Stimulated activated CD8-positive, alpha-beta memory T cell treated with anti-CD3 and anti-CD28 coated beads, Interleukin-7, amount 100 ng/mL, for 48 hours (primary cell): ENCODE measurements around the gene DGLUCY.
A peak's percentile ranks its signal among the peaks of the same experiment; 100 is the strongest.
"Not testable (repeated sequence)": the region's sequence is repeated elsewhere in the genome, so short reads cannot be mapped to it uniquely, and the experiment has no call there.

ENCODE experiments used
- DNase-seq, 2 donors: peaks; one replicate each; pipeline ENCODE4 v3.0.0-alpha.2; 2020; ENCODE audit warnings: low read depth in 1 of 2; ENCODE audit errors: extremely low read depth in 1 of 2

DGLUCY gene

DNA sequence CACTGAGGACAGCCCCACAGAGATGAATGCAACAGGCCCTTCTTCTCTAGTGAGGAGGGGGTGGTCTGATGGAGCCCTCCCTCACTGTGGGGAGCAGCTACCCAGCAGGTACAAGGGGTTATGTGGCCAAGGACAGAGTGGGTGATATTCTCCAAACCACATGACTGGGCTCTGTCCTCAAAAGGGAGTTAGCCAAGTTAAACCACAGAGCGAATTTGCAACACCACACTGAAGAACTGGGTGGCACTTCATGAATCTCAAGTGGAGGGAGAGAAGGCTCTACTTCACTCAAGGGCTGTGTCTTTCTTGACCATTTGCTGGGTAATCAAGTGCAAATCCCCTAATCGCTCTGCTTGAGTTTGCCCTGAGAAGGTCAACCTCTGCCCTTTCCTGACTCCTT, 118.2 kb downstream of the DGLUCY start:
- no peak for DNase-seq

DNA sequence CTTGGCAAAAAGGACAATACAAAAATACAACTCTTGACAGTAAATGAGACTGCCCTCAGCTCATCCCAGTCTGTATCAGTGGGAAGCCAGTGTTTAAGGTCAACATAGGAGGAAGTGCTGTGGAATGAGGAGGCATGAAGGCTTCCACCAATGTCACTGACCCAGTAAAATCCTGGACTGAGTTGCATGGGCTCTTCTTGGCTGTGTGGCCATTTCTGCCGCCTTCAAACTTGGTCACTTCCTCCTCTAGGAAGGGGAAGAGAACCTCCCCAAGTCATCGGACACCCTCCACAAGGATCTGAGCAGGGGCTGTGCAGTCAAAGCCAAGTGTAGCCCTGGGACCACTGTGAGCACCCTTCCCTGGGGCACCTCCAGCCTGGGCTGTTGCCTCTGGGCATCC, 118.7 kb downstream of the DGLUCY start:
- no peak for DNase-seq

DNA sequence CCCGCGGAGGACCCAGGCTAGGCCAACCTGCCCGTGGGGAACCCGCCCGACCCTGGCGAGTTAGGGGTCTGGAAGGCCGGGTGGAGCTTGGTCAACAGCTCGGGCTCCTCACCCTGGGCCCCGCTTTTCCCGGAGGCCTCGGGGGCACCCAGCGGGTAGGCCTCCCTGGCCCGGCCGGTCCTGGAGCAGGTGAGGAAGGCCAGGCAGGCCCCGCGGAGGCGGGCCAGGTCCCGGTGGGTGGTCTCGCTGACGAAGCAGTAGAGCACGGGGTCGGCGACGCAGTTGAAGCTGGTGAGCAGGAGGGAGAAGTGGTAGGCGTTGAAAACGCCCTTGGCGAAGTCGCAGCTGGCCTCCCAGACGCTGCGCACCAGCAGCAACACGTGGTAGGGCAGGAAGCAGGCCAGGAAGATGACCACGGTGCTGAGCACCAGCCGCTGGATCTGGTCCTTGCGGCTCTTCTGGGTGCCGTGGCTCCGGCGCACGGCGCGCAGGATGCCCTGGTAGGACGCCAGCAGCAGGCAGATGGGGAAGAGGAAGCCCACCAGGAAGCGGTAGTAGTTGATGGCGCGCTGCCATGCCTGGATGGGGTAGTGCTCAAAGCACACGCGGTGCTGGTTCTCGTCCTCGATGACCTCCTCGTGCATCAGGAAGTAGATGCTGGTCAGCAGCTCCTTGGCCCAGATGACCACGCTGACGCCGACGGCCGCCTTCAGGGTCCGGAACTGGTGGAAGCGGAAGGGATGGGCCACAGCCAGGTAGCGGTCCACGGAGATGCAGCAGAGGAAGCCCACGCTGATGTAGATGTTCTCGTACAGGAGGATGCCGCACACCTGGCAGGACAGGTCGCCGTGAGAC, 120.3 kb downstream of the DGLUCY start:
- no peak for DNase-seq

DNA sequence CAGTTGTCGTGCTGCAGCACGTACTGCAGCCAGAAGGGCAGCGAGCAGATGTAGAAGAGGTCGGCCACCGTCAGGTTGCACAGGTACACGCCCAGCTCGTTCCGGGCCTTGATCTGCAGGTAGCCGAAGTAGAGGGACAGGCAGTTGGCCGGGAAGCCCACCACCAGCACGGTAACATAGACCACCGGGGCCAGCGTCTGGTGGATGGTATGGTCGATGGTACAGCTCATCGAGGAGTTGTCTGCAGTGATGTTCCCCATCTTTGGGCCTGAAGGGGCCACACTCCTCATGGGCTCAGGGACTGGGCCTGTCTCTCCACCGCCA, 120.9 kb downstream of the DGLUCY start:
- no peak for DNase-seq

DNA sequence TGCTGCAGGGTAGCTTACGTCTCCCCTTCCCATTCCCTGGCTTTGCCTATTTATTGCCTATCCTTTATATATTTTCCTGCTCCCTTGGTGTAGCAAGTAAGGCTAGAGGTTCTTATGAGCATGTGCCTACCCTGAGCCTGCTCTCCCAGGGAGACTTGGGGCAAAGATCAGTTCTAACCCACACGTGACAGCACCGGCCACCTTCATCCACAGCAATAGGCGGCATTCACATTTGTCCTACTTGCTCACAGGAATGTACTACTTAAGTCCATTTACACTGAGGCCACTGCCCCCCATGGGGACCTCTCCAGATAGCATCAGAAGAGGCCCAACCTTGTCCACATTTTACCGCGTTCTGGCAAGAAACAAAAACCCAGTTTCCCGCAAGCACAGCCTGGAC, 122.0 kb downstream of the DGLUCY start:
- no peak for DNase-seq

DNA sequence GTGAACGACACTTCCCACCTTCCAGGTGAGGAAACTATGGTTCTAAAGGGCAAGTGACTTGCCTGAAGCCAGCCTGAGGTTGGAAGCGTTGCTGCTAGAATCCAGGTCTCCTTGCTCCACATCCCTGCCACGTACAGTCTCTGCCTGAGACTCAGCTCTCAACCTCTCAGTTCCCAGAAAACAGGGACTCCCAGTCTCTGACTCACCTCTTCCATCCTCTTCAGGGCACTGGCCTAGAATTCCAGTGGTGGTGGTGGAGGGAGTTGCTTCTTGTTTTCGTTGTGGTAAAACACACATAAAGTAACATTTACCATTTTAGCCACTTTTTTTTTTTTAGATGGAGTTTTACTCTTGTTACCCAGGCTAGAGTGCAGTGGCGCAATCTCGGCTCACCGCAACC, 123.3 kb downstream of the DGLUCY start:
- DNase-seq, result no peak

DNA sequence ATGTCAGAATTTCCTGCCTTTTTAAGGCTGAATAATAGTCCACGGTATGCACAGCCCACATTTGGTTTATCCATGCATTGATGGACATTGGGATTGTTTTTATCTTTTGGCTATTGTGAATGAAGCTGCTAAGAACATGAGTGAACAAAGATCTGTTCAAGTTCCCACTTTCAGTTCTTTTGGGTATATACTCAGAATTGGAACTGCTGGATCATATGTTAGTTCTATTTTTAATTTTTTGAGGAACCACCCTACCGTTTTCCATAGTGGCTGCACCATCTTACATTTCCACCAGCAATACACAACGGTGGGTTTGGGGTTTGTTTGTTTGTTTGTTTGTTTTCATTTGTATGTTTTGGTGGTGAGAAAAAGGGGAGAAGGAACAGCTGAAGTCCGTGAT, 124.2 kb downstream of the DGLUCY start:
- DNase-seq, result no peak

DNA sequence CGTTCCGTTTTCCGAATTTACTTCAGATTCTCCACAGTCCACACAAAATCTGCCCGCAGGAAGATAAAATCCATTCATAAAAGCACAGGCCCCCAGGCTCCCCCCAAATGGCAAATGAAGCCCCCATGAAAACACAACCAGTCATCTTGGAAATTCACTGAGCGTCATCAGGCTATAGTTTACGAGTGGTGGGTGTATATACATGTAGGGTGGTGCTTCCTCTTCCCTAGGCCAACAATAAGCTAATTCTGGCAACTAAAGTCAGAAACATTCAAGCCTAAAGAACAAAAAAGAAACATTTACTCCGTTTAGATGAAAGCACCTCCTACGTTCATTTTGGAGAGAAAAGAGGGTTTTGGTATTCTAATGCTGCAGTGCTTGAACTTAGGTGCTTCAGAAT, 124.8 kb downstream of the DGLUCY start:
- no peak for DNase-seq

DNA sequence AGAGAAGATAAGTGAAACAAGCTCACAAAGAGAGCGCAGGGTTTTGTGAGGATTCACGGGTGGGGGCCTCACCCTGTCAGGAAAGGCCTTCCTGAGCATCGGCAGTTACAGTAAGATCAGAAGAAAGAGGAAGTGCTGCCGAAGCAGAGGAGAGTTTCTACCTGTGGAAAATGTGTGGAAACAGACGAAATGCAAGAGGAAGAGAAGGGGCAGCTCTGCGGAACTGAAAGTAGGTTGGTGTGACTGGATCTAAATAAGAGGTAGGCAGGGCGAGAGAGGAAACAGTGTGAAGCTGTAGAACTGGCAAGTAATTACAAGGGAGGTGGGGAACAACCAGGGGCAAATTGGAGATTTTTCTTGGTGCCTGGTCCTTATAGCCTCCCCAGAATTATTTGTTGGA, 128.0 kb downstream of the DGLUCY start:
- no peak for DNase-seq

DNA sequence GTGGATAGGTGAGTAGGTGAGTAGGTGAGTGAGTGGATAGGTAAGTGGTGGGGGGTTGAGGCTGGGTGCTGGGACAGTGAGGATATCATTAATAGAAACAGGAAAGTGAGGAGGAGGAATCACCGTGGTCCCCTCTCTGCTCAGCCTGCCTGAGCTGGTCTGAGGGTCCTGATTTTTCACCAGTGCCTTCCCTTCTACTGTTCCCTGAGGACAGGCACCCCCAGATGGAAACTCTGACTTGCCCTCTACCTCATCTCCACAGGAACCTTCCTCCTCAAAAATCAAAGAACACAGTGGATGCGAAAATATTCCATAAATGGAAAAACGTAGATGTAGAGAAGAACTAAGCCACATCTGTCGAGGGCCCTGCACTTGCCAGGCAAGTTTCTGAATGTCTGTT, 128.8 kb downstream of the DGLUCY start:
- DNase-seq, result no peak

DNA sequence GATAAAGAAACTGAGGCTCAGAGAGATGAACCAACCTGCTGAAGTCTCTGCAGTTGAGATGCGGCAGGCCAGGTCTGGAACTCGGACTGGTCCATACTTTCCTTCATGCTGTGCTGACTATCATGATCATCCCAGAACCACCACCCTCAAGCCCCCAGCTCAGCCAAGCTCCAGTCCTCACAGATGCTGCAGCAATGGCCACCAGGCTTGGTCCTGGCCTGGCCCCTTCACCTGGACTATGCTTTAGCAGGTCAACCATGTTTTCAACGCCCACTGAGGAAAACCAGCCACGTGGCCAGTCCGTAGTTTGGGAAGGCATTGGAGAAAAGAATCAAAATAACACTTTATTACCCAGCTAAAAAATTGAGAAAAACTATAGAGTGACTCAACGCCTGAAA, 129.2 kb downstream of the DGLUCY start:
- no peak for DNase-seq

DNA sequence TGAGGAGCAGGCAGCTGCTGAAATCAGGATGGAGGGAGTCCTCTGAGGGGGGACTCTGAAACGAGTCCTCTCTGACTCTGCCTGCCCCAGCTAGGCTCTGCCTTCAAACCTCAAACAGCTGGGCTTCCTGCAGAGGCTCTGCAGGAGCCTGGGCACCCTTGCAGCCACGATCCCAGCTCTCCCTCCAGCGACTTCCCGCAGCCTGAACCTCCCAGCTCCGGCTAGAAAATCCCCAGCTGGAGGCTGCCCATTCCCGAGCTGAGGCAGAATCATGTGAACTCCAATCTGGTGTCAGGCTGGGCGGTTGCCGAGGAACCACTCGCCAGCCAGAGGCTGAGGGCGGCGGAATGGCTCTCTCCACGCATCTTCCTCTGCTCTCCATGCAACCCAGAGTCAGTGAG, 130.6 kb downstream of the DGLUCY start, which contains the start of gene GPR68:
TSS of gene GPR68 (minus strand) at position 204 of the 401 bp plus-strand sequence. CDS start 9,654 bp downstream, outside the sequence.
- no peak for DNase-seq

DNA sequence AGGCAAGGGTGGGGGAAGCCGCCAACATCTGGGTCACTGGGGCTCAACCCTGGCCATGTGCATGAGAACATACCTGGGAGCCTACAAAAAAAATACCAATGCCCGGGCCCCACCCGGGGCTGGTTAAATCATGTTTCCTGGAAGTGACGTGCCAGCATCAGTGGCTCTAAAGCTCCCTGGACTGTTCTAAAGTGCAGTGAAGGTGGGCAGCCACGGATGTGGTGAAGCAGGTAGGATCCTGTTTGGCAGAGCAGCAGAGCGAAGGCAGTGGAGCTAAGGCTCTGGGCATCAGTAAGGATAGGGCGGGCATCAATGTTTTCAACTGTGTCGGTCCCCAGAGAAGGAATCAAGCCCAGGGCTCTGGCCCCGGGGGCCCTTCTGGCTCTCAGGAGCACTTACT, 131.2 kb downstream of the DGLUCY start:
- peak in 1 of 2 donors; percentile 69 for DNase-seq

DNA sequence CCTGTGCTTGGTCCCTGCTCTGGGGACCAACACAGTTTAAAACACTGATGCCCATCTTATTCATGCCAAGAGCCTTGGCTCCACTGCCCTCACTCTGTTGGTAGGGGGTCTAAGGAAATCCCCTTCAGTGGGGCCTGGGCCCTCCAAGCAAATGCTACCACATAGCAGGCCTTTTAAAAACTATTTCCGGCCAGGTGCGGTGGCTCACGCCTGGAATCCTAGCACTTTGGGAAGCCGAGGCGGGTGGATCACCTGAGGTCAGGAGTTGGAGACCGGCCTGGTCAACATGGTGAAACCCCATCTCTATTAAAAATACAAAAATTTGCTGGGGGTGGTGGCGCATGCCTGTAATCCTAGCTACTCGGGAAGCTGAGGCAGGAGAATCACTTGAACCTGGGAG, 131.7 kb downstream of the DGLUCY start:
- DNase-seq, result not testable (repeated sequence)

DNA sequence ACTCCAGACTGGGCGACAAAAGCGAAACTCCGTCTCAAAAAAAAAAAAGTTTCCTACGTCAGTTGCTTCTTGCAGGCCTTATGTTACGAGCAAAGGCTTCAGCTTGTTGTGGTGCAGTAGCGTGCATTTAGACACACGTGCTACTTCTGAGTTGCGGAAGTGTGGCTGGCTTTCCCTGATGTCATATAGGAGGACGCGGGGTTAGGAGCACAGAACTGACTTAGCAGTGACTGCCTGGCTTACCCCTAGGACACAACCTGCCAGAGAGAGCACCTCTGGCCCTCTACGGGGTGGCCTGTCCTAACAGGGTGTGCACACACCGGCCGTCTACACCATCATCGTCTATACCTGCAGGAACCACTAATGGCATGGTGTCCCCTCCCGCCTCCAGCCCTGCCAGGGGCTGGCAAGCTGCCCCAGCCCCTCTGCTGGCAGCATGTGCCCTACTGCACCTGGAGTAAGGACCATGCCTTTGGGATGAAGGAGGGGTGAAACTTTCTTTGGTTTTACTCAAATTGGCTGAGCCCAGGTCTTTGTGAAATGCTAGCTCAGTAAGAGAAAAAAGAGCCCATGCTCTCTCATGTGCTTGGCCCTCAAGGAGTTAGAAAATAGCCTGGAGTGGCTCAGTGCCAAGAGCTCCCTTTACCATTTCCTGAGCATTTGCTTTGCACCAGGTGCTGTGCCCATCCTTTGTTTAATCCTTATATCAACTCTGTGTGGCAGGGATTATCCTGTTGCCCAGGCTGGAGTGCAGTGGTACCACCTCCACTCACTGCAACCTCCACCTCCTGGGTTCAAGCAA, 132.4 kb downstream of the DGLUCY start:
- DNase-seq, result peak in 1 of 2 donors; percentile 72

DNA sequence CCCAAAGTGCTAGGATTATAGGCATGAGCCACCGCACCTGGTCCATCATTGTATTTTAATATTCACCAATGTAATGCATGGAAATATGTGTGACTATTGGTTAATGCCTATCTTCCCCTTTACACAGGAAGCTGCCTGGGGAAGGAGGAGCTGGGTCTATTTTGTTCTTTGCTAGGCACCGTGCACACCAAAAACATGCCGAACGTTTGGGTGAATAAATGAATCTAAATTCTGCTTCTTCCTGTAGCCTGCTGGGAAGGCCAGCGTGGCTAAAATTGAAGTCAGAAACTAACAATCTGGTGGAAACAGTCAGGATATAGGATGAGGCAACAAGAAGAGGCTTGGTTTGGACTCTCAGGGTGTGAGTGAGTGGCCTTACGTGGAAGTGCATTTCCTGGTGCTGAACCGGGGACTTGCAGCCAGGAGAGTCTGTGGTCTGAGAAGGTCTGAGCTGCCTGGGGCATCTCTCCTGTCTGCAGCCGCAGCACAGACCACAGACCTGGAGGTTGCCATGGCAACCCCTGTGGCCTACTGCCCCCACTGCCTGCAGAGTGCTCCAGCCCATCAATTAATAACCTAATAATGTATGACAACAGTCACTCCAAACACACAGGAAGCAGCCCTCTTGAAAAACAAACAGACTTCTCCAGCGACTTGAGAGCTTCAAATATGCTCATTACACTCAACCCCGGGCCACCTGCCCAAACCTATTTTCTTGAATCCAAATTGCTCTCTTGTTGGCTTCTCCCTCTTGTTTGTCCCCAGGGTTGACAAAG, 136.2 kb downstream of the DGLUCY start:
- DNase-seq, result no peak

DNA sequence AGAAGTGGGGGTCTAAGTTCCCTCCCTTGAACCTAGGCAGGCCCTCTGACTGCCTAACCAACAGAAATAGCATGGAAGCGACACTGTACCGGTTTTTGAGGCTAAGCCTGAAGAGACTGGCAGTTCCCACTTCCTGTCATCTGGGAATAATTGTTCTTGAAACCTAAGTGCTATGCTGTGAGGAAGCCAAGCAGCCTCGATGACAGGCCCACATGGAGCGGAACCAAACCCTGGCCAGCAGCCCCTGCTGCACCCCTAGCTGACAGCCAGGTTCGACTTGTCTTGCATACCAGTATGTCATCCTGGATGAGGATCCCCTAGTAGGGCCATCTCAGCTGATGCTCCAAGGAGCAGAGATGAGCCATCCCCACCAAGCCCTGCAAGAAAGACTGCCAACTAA, 137.0 kb downstream of the DGLUCY start:
- DNase-seq, result no peak

DNA sequence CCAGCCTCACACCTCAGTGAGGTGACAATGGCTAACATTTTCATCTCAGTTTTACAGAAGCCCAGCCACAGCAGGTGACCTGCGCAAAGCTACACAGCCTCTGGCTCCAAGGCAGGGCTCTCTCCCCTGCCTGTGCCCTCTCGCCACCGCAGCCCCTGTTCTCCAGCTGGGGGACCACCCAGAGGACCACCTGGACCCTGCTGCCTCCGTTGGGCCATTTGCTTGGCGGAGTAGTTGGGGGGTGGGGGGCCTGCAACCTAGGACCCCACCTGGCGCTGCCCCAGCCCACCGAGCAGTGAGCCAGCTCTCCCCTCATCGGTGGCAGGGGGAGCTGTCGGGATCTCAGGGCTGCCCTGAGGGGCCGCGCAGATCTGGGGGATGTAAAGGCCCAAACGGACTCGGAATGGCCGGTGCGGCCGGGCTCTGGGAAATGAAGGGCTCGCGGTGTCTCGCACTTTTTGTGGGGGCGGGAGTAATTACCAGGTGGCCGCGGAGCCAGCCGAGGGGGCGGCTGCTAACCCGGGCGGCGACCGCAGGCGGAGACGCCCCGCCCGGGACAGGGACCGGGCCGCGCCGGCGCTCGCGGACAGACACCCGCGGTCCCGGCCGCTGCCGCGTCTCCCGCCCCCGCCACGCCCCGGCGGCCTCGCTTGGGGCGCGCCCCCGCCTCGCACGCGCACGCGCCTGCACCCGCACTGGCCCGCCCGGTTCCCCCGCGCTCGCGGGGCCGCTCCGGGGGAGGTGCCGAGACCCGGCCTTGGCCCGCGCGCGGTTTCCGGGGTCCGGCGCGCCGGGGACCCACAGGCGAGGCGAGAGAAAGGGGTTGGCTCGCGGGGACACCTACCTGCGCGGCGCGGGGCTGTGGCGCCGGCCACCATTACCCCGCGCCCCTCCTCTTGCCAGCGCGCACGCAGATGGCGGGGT, 139.3 kb downstream of the DGLUCY start:
- no peak for DNase-seq

DNA sequence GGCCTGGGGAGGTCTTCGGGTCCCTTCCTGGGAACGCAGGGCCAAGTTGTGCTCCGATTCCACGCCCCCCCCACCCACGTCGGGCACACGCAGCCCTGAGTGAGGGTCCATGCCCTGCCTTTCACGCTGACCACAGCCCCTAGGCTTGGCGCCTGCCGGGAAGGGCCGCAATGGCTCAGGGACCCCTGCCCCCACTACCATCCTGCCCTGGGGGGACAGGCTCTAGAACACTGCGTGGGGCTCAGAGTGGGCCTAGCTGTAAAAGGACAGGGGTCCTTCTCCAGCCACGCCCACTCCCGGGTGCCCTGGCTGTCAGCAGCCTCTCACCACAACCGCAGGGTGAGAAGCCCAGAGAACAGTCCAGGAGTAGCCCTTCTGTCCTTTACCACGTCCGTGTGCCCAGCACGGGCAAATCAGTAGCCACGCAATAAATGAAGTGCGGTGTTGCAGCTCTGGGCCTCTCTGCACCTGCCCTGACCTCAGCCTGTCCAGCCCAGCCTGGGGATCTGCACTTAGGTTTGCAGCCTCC, 140.0 kb downstream of the DGLUCY start:
- DNase-seq, result no peak

DNA sequence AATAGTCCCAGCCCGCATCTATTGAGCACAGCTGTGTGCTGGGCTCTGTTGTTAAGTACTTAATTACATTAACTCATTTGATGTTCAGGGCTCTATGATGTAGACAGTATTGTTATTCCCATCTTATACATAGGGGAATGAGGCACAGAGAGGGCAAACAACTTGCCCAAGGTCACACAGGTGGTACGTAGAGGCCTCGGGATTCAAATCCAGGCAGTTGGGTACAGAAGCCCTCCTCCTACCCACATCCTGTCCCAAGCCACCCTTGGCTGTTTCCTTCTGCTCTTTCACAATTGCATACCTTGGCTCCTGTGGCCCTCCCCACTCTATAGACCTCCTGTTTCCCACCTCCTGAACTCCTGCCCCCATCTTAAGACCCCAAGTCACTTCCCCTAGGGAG, 140.6 kb downstream of the DGLUCY start:
- no peak for DNase-seq
